HepG2 (cell line): ENCODE data around the gene BCAT1. TPM values are rescaled to one million over a fixed set of nuclear protein-coding genes. Genes with fewer than 3 reads are reported as not detected.

Experiments
- PTBP1 ChIP-seq: fragments of 200-400 bp; formaldehyde crosslinking; IDR thresholded peaks from 2 replicates; pipeline ENCODE4 v1.6.1; 2018; ENCODE audit warnings: low read length, low read depth; ENCODE audit not compliant: poor library complexity, severe bottlenecking
- SIX1 ChIP-seq: sonication (generic); formaldehyde crosslinking; IDR thresholded peaks from 2 replicates; pipeline ENCODE4 v1.4.0; 2020; ENCODE audit warnings: missing genetic modification reagents, borderline replicate concordance
- TBL1XR1 ChIP-seq: fragments of 150-350 bp; IDR thresholded peaks from 2 replicates; pipeline ENCODE4 v1.6.1; 2014; ENCODE audit warnings: borderline replicate concordance, low read length; ENCODE audit not compliant: partially characterized antibody
- TCF12 ChIP-seq, 2 experiments: fragments of 450-650 bp in 1 of 2; sonication (generic) in 1 of 2; formaldehyde crosslinking in 1 of 2; IDR thresholded peaks; 2 replicates each; pipeline versions ENCODE4 v1.6.1 to v1.8.0; 2017 to 2022; ENCODE audit warnings: antibody characterized with exemption in 1 of 2, mild to moderate bottlenecking in 1 of 2, missing genetic modification reagents in 1 of 2, moderate library complexity in 1 of 2
- ZNF296 ChIP-seq: sonication (generic); formaldehyde crosslinking; conservative IDR thresholded peaks from 2 replicates; pipeline ENCODE4 v1.5.0; 2020; ENCODE audit warnings: mild to moderate bottlenecking, missing genetic modification reagents
- ZNF33B ChIP-seq: sonication (generic); formaldehyde crosslinking; IDR thresholded peaks from 2 replicates; pipeline ENCODE4 v1.5.1; 2020; ENCODE audit warnings: mild to moderate bottlenecking, missing genetic modification reagents
- ZNF766 ChIP-seq: sonication (generic); formaldehyde crosslinking; IDR thresholded peaks from 2 replicates; pipeline ENCODE4 v1.5.0; 2020; ENCODE audit warnings: missing genetic modification reagents, borderline replicate concordance
- polyA plus RNA-seq, 8 experiments: library from polyadenylated mRNA; depleted of rRNA in 3 of 8; stranded (reverse) in 7 of 8; unstranded in 1 of 8; fragments of >200 nt; fragmentation: Illumina TruSeq in 4 of 8; extraction: Trizol in 4 of 8; gene quantifications; 2 replicates each; pipeline versions ENCODE4 v1.2.1 to v1.2.3, GENCODE V29; 2011 to 2016; ENCODE audit warnings: low read depth in 4 of 8, missing spikeins in 1 of 8, mixed read lengths in 1 of 8; ENCODE audit not compliant: insufficient read depth in 1 of 8
- total RNA-seq, 5 experiments: library from RNA; depleted of rRNA; stranded (reverse); fragments of >200 nt; fragmentation: Illumina TruSeq; extraction: Trizol; gene quantifications; 2 replicates each; pipeline ENCODE4 v1.2.3, GENCODE V29; 2016; ENCODE audit warnings: low read depth in 1 of 5
- TF ChIP-seq, protein P1 (sequence below): IDR thresholded peaks from 2 replicates; pipeline ENCODE4 v1.6.1; 2012; ENCODE audit warnings: low read length, improper control_type of control experiment
- TF ChIP-seq, protein P2 (sequence below): sonication (generic); formaldehyde crosslinking; IDR thresholded peaks from 2 replicates; pipeline ENCODE4 v1.5.0; 2020; ENCODE audit warnings: mild to moderate bottlenecking, missing genetic modification reagents
- TF ChIP-seq, protein P3 (sequence below): IDR thresholded peaks from 2 replicates; pipeline ENCODE4 v1.6.1; 2016; ENCODE audit warnings: missing compliant biosample characterization, missing genetic modification reagents, borderline replicate concordance
- TF ChIP-seq, protein P4 (sequence below): fragments of 450-650 bp; IDR thresholded peaks from 2 replicates; pipeline ENCODE4 v1.6.1; 2017

Gene BCAT1
- total and polyA plus RNA-seq, 2 of the 13 experiments (the other 11 are each of a cell fraction or from before 2014, with no cell fraction given): 8.0 to 75.5 TPM

DNA sequence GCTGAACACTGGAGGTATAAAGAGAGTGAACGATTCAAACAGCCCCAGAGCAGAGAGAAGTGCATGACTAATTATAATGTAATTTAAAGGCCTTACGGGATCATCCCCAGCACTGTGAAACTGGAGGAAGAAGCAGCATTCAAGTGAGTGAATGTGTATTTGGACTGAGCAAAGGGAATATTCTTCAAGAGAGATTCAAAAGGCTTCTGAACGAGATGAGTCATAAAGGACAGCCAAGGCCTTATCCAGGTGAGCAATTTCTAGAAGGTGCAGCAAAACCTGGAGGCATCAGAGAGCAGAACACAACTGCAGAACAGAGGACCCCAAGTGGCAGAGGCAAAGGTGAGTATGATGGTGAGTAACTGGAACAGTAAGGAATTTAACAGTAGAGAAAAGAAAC is 127.2 kb downstream of the BCAT1 start (continued):
- TF ChIP-seq, protein P1, sequence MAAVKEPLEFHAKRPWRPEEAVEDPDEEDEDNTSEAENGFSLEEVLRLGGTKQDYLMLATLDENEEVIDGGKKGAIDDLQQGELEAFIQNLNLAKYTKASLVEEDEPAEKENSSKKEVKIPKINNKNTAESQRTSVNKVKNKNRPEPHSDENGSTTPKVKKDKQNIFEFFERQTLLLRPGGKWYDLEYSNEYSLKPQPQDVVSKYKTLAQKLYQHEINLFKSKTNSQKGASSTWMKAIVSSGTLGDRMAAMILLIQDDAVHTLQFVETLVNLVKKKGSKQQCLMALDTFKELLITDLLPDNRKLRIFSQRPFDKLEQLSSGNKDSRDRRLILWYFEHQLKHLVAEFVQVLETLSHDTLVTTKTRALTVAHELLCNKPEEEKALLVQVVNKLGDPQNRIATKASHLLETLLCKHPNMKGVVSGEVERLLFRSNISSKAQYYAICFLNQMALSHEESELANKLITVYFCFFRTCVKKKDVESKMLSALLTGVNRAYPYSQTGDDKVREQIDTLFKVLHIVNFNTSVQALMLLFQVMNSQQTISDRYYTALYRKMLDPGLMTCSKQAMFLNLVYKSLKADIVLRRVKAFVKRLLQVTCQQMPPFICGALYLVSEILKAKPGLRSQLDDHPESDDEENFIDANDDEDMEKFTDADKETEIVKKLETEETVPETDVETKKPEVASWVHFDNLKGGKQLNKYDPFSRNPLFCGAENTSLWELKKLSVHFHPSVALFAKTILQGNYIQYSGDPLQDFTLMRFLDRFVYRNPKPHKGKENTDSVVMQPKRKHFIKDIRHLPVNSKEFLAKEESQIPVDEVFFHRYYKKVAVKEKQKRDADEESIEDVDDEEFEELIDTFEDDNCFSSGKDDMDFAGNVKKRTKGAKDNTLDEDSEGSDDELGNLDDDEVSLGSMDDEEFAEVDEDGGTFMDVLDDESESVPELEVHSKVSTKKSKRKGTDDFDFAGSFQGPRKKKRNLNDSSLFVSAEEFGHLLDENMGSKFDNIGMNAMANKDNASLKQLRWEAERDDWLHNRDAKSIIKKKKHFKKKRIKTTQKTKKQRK: no peak
- TF ChIP-seq ZNF33B (CRISPR knock-in tag) (no peak), ZNF766 (CRISPR knock-in tag) (no peak), PTBP1 (no peak), TCF12 (IDR thresholded peaks at IDR 0.05) (no peak), TCF12 (CRISPR knock-in tag; IDR thresholded peaks at IDR 0.05) (no peak), SIX1 (CRISPR knock-in tag) (no peak), ZNF296 (CRISPR knock-in tag) (no peak), TBL1XR1 (no peak)
- TF ChIP-seq, protein P2, sequence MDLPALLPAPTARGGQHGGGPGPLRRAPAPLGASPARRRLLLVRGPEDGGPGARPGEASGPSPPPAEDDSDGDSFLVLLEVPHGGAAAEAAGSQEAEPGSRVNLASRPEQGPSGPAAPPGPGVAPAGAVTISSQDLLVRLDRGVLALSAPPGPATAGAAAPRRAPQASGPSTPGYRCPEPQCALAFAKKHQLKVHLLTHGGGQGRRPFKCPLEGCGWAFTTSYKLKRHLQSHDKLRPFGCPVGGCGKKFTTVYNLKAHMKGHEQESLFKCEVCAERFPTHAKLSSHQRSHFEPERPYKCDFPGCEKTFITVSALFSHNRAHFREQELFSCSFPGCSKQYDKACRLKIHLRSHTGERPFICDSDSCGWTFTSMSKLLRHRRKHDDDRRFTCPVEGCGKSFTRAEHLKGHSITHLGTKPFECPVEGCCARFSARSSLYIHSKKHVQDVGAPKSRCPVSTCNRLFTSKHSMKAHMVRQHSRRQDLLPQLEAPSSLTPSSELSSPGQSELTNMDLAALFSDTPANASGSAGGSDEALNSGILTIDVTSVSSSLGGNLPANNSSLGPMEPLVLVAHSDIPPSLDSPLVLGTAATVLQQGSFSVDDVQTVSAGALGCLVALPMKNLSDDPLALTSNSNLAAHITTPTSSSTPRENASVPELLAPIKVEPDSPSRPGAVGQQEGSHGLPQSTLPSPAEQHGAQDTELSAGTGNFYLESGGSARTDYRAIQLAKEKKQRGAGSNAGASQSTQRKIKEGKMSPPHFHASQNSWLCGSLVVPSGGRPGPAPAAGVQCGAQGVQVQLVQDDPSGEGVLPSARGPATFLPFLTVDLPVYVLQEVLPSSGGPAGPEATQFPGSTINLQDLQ (CRISPR knock-in tag): no peak
- TF ChIP-seq, protein P3, sequence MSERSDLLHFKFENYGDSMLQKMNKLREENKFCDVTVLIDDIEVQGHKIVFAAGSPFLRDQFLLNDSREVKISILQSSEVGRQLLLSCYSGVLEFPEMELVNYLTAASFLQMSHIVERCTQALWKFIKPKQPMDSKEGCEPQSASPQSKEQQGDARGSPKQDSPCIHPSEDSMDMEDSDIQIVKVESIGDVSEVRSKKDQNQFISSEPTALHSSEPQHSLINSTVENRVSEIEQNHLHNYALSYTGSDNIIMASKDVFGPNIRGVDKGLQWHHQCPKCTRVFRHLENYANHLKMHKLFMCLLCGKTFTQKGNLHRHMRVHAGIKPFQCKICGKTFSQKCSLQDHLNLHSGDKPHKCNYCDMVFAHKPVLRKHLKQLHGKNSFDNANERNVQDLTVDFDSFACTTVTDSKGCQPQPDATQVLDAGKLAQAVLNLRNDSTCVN (CRISPR knock-in tag): no peak
- TF ChIP-seq, protein P4, sequence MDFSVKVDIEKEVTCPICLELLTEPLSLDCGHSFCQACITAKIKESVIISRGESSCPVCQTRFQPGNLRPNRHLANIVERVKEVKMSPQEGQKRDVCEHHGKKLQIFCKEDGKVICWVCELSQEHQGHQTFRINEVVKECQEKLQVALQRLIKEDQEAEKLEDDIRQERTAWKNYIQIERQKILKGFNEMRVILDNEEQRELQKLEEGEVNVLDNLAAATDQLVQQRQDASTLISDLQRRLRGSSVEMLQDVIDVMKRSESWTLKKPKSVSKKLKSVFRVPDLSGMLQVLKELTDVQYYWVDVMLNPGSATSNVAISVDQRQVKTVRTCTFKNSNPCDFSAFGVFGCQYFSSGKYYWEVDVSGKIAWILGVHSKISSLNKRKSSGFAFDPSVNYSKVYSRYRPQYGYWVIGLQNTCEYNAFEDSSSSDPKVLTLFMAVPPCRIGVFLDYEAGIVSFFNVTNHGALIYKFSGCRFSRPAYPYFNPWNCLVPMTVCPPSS: no peak
